SU-DHL-6 (cell line): ENCODE measurements around the gene TMEM174.

Experiments used
- CTCF ChIP-seq: fragments of 200-600 bp; sonication (generic); IDR thresholded peaks from one replicate; pipeline ENCODE4 v1.5.1; 2017; ENCODE audit warnings: antibody characterized with exemption, mild to moderate bottlenecking, low read length, moderate library complexity; ENCODE audit not compliant: insufficient read depth, poor library complexity, severe bottlenecking
- EZH2phosphoT487 ChIP-seq: fragments of 200-600 bp; sonication (generic), shearing (Covaris generic); conservative IDR thresholded peaks from 2 replicates; pipeline ENCODE4 v1.6.1; 2018; ENCODE audit warnings: mild to moderate bottlenecking, antibody characterized with exemption, low read length, moderate library complexity, mixed read lengths

GRCh38 chr5:73201547-73202513 lies 28.8 kb downstream of the TMEM174 start:
- TF ChIP-seq EZH2phosphoT487 (no peak), CTCF (peak; percentile 86)
